Fibroblast of lung (primary cell): ENCODE measurements around the gene CNTN4.

ENCODE experiments used
- CTCF ChIP-seq, 2 donors: IDR thresholded peaks in 1 of 2; conservative IDR thresholded peaks in 1 of 2; 1 replicate in 1 of 2; 2 replicates in 1 of 2; pipeline ENCODE4 v1.5.1; 2011 to 2012; ENCODE audit warnings: low read length in 2 of 2, control low read depth in 1 of 2, inconsistent platforms in 1 of 2, low read depth in 1 of 2, mild to moderate bottlenecking in 1 of 2
- EZH2 ChIP-seq: IDR thresholded peaks from 2 replicates; pipeline ENCODE4 v1.5.1; 2012; ENCODE audit warnings: low read length, control low read depth, mild to moderate bottlenecking; ENCODE audit errors: missing control alignments

- peak; percentile 55 for TF ChIP-seq EZH2
- TF ChIP-seq CTCF (conservative IDR thresholded peaks at IDR 0.05 in 1 of 2, IDR thresholded peaks at IDR 0.05 in 1 of 2; ENCODE audit: low read depth in 1 of 2, low read length in 2 of 2): no peak
Observed at GRCh38 chr3:2099028-2099671, 484 bp downstream of the CNTN4 start.
